ENCODE results near the gene FEZF1. TPM values are rescaled to one million over a fixed set of nuclear protein-coding genes. Genes with fewer than 3 reads are reported as not detected.

Gene FEZF1
- total RNA-seq, 2 donors from 2014 or later: not detected

GRCh38 chr7:122261016-122261415 lies 43.5 kb downstream of the FEZF1 start:
- DNase-seq: no peak
- no peak for ATAC-seq
- TF ChIP-seq POLR2A (IDR thresholded peaks at IDR 0.05) (no peak), CTCF (IDR thresholded peaks at IDR 0.05) (no peak)
- intact Hi-C loops (cut with DNase I): no loop called here
- Histone ChIP-seq H3K36me3 (replicated peaks in 1 of 2; ENCODE audit: insufficient read depth in 1 of 2, low read depth in 2 of 2) (no peaks in the 10 kb centered on the region), H3K4me1 (no peaks in the 10 kb centered on the region), H3K27ac (no peak overlapping the region), H3K9me3 (no peaks in the 10 kb centered on the region), H3K4me3 (no peak overlapping the region), H3K27me3 (no peaks in the 10 kb centered on the region)

GRCh38 chr7:122260336-122260735 lies 44.2 kb downstream of the FEZF1 start:
- TF ChIP-seq POLR2A (IDR thresholded peaks at IDR 0.05) (no peak), CTCF (IDR thresholded peaks at IDR 0.05) (no peak)
- intact Hi-C loops (cut with DNase I): no loop called here
- H3K4me1 ChIP-seq: no peaks in the 10 kb centered on the region
- H3K9me3 ChIP-seq: no peaks in the 10 kb centered on the region
- DNase-seq: no peak
- H3K27ac ChIP-seq: no peak overlapping the region
- 58 to 60% methylated on average over 2 of the region's 2 CpGs for WGBS, 2 donors
- H3K36me3 ChIP-seq (replicated peaks in 1 of 2; ENCODE audit: insufficient read depth in 1 of 2, low read depth in 2 of 2): no peaks in the 10 kb centered on the region
- no peak for ATAC-seq
- no peak overlapping the region for H3K4me3 ChIP-seq
- H3K27me3 ChIP-seq: no peaks in the 10 kb centered on the region

GRCh38 chr7:122258971-122259370 lies 45.6 kb downstream of the FEZF1 start:
- ATAC-seq (no peak), DNase-seq (no peak)
- Histone ChIP-seq H3K4me3 (no peak overlapping the region), H3K36me3 (replicated peaks in 1 of 2; ENCODE audit: insufficient read depth in 1 of 2, low read depth in 2 of 2) (no peaks in the 10 kb centered on the region), H3K27ac (no peak overlapping the region), H3K9me3 (no peaks in the 10 kb centered on the region), H3K4me1 (no peaks in the 10 kb centered on the region), H3K27me3 (no peaks in the 10 kb centered on the region)
- WGBS, 2 donors: 65 to 83% methylated on average over 2 of the region's 2 CpGs
- intact Hi-C loops (cut with DNase I): no loop called here
- TF ChIP-seq POLR2A (IDR thresholded peaks at IDR 0.05): no peak
- no peak for TF ChIP-seq CTCF (IDR thresholded peaks at IDR 0.05)

GRCh38 chr7:122257056-122257455 lies 47.5 kb downstream of the FEZF1 start:
- WGBS, 2 donors: 79 to 100% methylated on average over 1 of the region's 1 CpG
- Histone ChIP-seq H3K4me1 (no peaks in the 10 kb centered on the region), H3K9me3 (no peaks in the 10 kb centered on the region), H3K36me3 (replicated peaks in 1 of 2; ENCODE audit: insufficient read depth in 1 of 2, low read depth in 2 of 2) (no peaks in the 10 kb centered on the region), H3K27ac (no peak overlapping the region), H3K4me3 (no peak overlapping the region), H3K27me3 (no peaks in the 10 kb centered on the region)
- DNase-seq (no peak), ATAC-seq (no peak)
- TF ChIP-seq POLR2A (IDR thresholded peaks at IDR 0.05): no peak
- no peak for TF ChIP-seq CTCF (IDR thresholded peaks at IDR 0.05)
- intact Hi-C loops (cut with DNase I): no loop called here

- WGBS, 2 donors: 80 to 82% methylated on average over 1 of the region's 1 CpG
- H3K27me3 ChIP-seq: no peaks in the 10 kb centered on the region
- intact Hi-C loops (cut with DNase I): no loop called here
- no peaks in the 10 kb centered on the region for H3K9me3 ChIP-seq
- H3K27ac ChIP-seq: no peak overlapping the region
- TF ChIP-seq POLR2A (IDR thresholded peaks at IDR 0.05) (no peak), CTCF (IDR thresholded peaks at IDR 0.05) (no peak)
- ATAC-seq (no peak), DNase-seq (no peak)
- no peak overlapping the region for H3K4me3 ChIP-seq
- H3K36me3 ChIP-seq (replicated peaks in 1 of 2; ENCODE audit: insufficient read depth in 1 of 2, low read depth in 2 of 2): no peaks in the 10 kb centered on the region
- H3K4me1 ChIP-seq: no peaks in the 10 kb centered on the region
These were observed 48.5 kb downstream of the FEZF1 start for GRCh38 chr7:122256046-122256445.
